Tibial nerve (tissue), 4 donors: Measurements from ENCODE around the gene TDRD9.

ENCODE experiments used
- CTCF ChIP-seq, 5 experiments: fragments of 200-600 bp in 3 of 5; fragments of 450-650 bp in 2 of 5; sonication (generic) in 3 of 5; IDR thresholded peaks; one replicate each; pipeline ENCODE4 v1.5.1; 2016 to 2019; ENCODE audit warnings: antibody characterized with exemption in 5 of 5, mild to moderate bottlenecking in 3 of 5, moderate library complexity in 2 of 5
- EP300 ChIP-seq, 2 donors: sonication (generic); formaldehyde crosslinking; IDR thresholded peaks; one replicate each; pipeline ENCODE4 v1.6.1; 2017; ENCODE audit warnings: antibody characterized with exemption in 2 of 2, mild to moderate bottlenecking in 1 of 2

GRCh38 chr14:103881268-103882201, 46.7 kb upstream of the TDRD9 start:
- TF ChIP-seq CTCF (IDR thresholded peaks at IDR 0.05) (no peak), EP300 (IDR thresholded peaks at IDR 0.05) (no peak)
